HL-60 (cell line): ENCODE data around the gene TLL1.

Experiments
- POLR2AphosphoS5 ChIP-seq: IDR thresholded peaks from 2 replicates; pipeline ENCODE4 v1.6.1; 2012; ENCODE audit warnings: low read depth
- TF ChIP-seq, protein P1 (sequence below): IDR thresholded peaks from one replicate; pipeline ENCODE4 v1.5.1; 2011; ENCODE audit warnings: low read length, control low read depth, inconsistent platforms; ENCODE audit not compliant: insufficient read depth

DNA sequence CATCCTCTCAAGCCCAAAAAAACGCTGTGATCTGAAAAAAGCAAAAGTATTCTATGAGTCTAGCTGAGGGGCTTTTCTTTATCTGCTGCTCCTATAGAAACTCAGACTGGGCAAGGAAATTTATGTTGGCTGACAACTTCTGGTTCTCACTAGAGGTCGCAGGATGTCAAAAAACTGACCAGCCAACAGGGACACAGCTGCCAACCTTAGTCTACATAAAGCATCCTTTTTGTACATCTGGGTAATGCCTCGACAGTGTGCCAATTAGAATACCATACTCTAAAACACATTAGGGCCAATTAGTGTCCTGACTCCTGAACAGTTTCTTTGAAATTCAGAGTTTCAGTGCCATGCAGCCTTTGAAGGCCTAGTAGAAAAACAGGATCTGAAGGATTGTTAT is 8.8 kb upstream of the TLL1 start:
- TF ChIP-seq, protein P1, sequence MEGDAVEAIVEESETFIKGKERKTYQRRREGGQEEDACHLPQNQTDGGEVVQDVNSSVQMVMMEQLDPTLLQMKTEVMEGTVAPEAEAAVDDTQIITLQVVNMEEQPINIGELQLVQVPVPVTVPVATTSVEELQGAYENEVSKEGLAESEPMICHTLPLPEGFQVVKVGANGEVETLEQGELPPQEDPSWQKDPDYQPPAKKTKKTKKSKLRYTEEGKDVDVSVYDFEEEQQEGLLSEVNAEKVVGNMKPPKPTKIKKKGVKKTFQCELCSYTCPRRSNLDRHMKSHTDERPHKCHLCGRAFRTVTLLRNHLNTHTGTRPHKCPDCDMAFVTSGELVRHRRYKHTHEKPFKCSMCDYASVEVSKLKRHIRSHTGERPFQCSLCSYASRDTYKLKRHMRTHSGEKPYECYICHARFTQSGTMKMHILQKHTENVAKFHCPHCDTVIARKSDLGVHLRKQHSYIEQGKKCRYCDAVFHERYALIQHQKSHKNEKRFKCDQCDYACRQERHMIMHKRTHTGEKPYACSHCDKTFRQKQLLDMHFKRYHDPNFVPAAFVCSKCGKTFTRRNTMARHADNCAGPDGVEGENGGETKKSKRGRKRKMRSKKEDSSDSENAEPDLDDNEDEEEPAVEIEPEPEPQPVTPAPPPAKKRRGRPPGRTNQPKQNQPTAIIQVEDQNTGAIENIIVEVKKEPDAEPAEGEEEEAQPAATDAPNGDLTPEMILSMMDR: no peak
- TF ChIP-seq POLR2AphosphoS5: no peak
